NCI-H1436 treated with DMSO at 0.1 percent for 48 hours (cell line): Measurements from ENCODE around the gene LRP10.

Source experiments
- DNase-seq: peaks from one replicate; lab custom pipeline; 2025; lab: John Stamatoyannopoulos, UW

Gene LRP10

DNA sequence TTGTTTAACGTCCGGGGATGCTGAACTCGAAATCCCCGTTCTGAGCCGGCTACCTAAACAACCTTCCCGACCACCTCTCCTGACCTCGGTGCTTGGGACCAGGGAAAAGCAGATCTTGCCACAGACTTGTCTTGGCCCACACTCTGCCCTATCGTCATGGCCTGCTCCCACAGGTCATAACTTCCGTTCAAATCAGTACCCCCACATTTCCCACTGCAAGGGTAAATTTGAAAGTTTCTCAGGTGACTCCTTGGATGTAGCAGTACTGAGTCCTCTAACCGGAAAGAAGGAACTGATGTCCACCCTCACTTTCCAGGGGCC lies 48.0 kb downstream of the LRP10 start:
- DNase-seq: no peak

DNA sequence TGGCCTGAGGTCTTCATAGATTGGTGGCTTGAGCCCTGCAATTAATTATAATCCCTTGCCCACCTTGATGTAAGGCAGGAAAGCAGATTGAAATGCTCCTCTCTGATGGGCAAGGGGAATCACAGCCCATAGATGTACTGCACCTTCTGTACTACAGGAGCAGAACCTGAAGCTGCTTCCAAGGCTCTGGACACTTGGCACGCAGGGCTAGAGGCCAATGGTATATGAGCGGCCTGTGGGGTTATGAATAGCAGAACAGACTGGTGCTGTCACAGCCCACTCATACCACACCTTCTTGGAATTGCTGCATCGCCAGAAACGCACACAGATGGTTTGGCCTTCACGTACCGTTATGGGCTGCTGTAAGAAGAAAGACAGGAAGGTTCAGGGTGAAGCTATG lies 49.2 kb downstream of the LRP10 start:
- DNase-seq: no peak

DNA sequence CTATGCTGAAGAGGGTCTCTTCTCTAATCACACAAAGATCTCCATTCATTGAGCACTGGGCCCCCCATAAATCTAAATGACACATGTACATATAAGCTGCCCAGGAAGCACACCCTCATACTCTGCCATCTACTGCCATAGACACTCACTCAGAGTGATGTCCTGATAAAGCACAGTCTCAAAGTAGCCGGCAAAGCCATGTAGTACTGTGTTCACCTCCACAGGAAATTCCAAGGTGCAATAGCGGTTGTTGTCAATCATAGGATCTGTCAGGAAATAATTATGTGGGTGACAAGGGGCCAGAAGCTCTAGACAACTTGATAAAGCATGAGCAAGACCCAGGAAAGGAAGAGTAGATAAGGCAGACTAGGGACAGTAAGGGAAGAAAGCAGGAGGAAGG lies 50.8 kb downstream of the LRP10 start:
- no peak for DNase-seq

DNA sequence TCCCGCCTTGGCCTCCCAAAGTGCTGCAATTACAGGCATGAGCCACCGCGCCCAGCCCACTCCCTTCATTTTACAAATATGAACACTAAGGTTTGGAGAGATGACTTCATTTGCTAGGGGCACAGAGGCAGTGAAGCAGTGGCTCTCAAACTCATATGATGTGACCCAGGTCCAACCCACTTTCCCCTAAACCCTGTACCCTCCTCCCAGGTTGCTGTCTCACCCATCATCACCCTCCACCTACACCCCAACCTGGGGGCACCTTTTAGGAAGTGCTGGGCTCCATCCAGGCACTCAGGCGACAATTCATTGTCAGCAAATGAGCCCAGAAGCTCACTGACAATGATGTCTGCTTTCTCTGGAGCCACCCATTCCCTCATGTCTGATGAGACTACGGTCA lies 52.2 kb downstream of the LRP10 start:
- DNase-seq: no peak

DNA sequence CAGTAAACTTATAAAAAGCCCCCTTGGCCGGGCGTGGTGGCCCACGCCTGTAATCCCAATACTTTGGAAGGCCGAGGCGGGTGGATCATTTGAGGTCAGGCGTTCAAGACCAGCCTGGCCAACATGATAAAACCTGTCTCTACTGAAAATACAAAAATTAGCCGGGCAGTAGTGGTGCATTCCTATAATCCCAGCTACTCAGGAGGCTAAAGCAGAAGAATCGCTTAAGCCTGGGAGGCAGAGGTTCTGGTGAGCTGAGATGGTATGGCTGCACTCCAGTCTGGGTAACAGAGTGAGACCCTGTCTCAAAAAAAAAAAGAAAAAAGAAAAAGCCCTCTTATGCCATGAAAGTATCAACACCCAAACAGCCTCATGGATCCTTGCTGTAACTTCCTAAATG lies 54.0 kb downstream of the LRP10 start:
- DNase-seq: no peak

DNA sequence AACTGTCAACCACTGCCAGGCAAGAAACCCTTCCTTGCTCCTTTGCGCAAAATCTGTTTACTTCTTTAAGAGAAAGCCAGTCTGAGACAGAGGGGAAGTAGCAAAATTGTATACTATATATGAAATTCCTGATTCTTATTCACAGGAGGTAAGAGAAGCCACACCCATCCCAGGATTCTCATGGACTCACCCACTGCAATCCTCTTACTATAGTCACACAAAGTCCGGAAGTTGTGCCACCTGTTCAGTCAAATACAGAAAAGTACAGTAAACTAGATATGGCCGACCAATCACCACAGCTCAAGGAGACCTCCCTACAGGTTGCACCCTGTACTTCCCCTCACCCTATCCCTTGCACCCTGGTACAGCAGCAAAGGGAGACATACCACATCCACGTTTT lies 54.8 kb downstream of the LRP10 start:
- no peak for DNase-seq

DNA sequence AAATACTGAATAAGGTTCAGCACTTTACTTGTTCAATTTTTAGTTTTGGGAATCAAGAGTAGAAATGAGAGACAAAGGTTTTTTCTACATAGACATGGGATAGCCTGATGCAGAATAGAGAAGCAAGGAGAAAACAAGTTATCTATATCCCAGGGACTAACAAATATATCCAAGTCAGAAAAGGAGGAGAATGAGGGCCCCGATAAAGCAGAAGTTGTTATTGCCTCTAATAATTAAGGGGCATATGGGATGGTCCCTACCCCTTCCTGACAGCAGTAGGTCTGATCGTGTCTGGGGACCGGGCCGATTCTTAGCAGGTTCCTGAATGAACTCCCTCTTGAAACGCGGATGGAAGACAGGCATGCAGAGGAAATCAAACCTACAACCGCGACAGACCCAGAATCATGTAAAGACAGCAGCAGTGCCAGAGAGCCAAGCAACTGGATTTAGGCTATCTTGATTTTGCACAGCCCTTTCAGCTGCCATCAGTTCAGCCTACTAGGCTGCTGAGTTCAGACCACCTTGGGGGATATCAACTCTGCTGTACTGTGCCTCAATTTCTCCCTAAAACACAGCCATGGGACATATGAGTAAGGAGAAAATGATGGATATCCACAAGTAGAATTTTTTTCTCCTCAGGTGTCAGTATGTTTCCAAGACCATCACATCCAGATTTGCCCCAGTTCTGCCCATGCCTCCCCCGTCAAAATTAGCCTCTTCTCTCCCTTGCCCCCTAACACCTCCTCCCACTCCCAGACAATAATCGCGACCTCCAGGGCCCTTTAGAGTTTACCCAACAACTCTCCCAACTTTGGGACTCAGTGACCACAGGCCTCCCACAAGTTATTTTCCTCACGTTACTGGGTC lies 56.9 kb downstream of the LRP10 start:
- DNase-seq: no peak

DNA sequence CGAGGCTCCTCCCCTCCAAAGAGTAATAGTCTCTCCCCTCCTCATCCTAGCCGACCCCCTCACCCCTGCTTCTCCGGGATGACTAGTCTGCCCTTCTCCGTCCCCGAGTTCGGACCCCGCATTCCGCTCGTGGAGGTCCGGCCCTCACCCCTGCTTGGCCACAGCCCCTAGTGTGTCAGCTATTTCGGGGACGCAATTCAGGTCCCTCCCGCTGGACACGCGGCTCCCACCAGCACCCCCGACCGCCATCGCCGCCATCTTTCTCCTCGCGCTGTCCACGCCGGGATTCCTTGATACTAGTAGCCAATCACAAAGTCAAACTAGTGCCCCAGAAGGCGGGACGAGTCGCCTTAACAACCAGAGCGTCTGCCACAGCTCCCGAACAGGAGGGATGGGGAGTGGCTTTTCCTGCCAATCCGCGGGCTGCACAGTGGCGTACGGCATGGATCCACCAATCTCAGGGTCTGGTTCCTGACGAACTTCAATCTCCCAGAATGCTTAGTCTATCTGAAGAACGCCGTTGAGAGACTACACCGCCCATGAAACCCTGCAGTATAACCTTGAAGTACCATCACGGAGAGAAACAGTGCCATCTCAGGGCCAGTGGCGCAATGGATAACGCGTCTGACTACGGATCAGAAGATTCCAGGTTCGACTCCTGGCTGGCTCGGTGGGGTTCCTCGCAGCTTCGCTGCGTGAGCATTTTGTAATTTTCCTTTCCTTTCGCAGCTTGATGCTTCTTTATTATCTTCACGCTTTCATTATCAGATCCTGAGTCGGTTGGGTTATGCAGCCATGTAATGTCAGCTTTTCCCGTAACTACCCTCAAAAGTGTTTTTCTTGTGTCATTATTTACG lies 57.8 kb downstream of the LRP10 start, which contains the start of gene PRMT5:
TSS of gene PRMT5 (minus strand) at position 273 of the 857 bp plus-strand sequence. CDS start at position 258, 15 bp downstream.
- peak; percentile 97 for DNase-seq

DNA sequence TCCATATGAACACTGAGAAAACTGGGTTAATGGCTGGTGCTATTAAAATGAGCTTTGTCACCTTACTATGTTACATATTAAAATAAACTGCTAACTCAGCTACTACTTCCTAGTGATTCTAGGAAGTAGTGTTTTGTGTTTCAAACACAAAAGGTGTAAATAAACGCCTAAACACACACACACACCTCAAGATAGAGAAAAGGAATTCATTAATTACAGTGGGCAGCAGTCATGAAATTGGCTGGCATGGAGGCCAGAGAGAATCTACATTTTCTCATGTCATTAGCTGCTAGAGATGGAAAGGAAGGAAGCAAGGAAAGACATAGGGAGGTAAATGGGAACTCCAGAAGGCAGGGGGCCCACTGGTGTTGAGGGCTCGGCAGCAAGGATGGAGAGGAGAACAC lies 58.4 kb downstream of the LRP10 start:
- no peak for DNase-seq
